B cell (primary cell): ENCODE measurements around the gene CCDC116. TPM values are rescaled to one million over a fixed set of nuclear protein-coding genes. Genes with fewer than 3 reads are reported as not detected.

Experiments used
- ATAC-seq: fragments of 200-7000 bp; cut with Tn5 transposase; one replicate; pipeline ENCODE4 v1.10.0; 2021; ENCODE audit warnings: low read depth, mild to moderate bottlenecking, moderate number of reproducible peaks, moderate library complexity
- CTCF ChIA-PET: fragments of 350-600 bp; sonication (Branson Sonifier 250); formaldehyde crosslinking; loops from one replicate; lab custom pipeline; 2021; ENCODE audit warnings: antibody characterized with exemption, inconsistent platforms; lab: Charles Lee
- POLR2A ChIA-PET: fragments of 350-600 bp; sonication (Branson Sonifier 250); formaldehyde crosslinking; loops from one replicate; lab custom pipeline; 2021; ENCODE audit warnings: antibody characterized with exemption; lab: Charles Lee
- DNase-seq: peaks from one replicate; pipeline ENCODE4 v3.0.0; 2013
- H2AFZ ChIP-seq: 2 replicates; pipeline ENCODE4 v1.6.1; 2012; ENCODE audit warnings: mild to moderate bottlenecking, low read depth, low read length; ENCODE audit not compliant: insufficient read depth, poor library complexity, severe bottlenecking
- H3K27ac ChIP-seq, 2 donors: 1 replicate in 1 of 2; 2 replicates in 1 of 2; pipeline ENCODE4 v1.5.1; 2012 to 2013; ENCODE audit warnings: low read length in 2 of 2, mild to moderate bottlenecking in 2 of 2, moderate library complexity in 1 of 2
- H3K27me3 ChIP-seq, 4 experiments: fragments of 200-600 bp in 1 of 4; sonication (generic) in 1 of 4; replicated peaks in 1 of 4; 1 replicate in 2 of 4; 2 replicates in 2 of 4; pipeline versions ENCODE4 v1.6.1 to v1.7.0; 2013 to 2016; ENCODE audit warnings: low read length in 3 of 4, mild to moderate bottlenecking in 2 of 4, mixed read lengths in 1 of 4, moderate library complexity in 1 of 4; ENCODE audit not compliant: insufficient read depth in 4 of 4, control insufficient read depth in 3 of 4; ENCODE audit errors: control extremely low read depth in 1 of 4
- H3K36me3 ChIP-seq, 2 experiments: replicated peaks in 1 of 2; 1 replicate in 1 of 2; 2 replicates in 1 of 2; pipeline versions ENCODE4 v1.6.1 to v1.7.1; 2013; ENCODE audit warnings: low read length in 1 of 2; ENCODE audit not compliant: insufficient read depth in 2 of 2, control insufficient read depth in 1 of 2; ENCODE audit errors: control extremely low read depth in 1 of 2, extremely low read depth in 1 of 2
- H3K4me1 ChIP-seq, 2 donors: fragments of 200-600 bp in 1 of 2; sonication (generic) in 1 of 2; 1 replicate in 1 of 2; 2 replicates in 1 of 2; pipeline versions ENCODE4 v1.5.1 to v1.6.1; 2013 to 2017; ENCODE audit warnings: low read length in 2 of 2; ENCODE audit not compliant: control insufficient read depth in 2 of 2, insufficient read depth in 2 of 2
- H3K4me2 ChIP-seq: replicated peaks from 2 replicates; pipeline ENCODE3; 2012; ENCODE audit warnings: mild to moderate bottlenecking, low read depth, low read length; ENCODE audit not compliant: poor library complexity, severe bottlenecking
- H3K4me3 ChIP-seq, 5 experiments: fragments of 200-600 bp in 1 of 5; sonication (generic) in 1 of 5; 1 replicate in 3 of 5; 2 replicates in 2 of 5; pipeline versions ENCODE4 v1.5.1 to v1.7.0; 2011 to 2016; ENCODE audit warnings: low read length in 4 of 5, mild to moderate bottlenecking in 4 of 5, low read depth in 2 of 5, control low read depth in 1 of 5, moderate library complexity in 1 of 5; ENCODE audit not compliant: insufficient read depth in 1 of 5; ENCODE audit errors: control extremely low read depth in 1 of 5, extremely low read depth in 1 of 5
- H3K79me2 ChIP-seq: fragments of 200-600 bp; sonication (generic); one replicate; pipeline ENCODE4 v1.6.0; 2016; ENCODE audit warnings: low read length; ENCODE audit not compliant: control insufficient read depth, insufficient read depth
- H3K9ac ChIP-seq: fragments of 200-600 bp; sonication (generic); 2 replicates; pipeline ENCODE4 v1.6.1; 2017; ENCODE audit warnings: mild to moderate bottlenecking, low read length, moderate library complexity
- H3K9me3 ChIP-seq, 3 donors: one replicate each; pipeline versions ENCODE4 v1.6.1 to v1.7.1; 2013; ENCODE audit warnings: low read length in 2 of 3; ENCODE audit not compliant: control insufficient read depth in 2 of 3, insufficient read depth in 1 of 3; ENCODE audit errors: control extremely low read depth in 1 of 3
- H4K20me1 ChIP-seq: 2 replicates; pipeline ENCODE4 v1.6.0; 2012; ENCODE audit warnings: mild to moderate bottlenecking, low read length; ENCODE audit not compliant: insufficient read depth, control insufficient read depth, poor library complexity, severe bottlenecking
- H3K27ac Mint-ChIP-seq: one replicate; pipeline ENCODE4 v1.8.0; 2021; ENCODE audit warnings: mixed read lengths
- H3K27me3 Mint-ChIP-seq: one replicate; pipeline ENCODE4 v1.8.0; 2021; ENCODE audit warnings: mixed read lengths
- H3K4me1 Mint-ChIP-seq: one replicate; pipeline ENCODE4 v1.8.0; 2021; ENCODE audit warnings: mixed read lengths
- H3K4me3 Mint-ChIP-seq: one replicate; pipeline ENCODE4 v1.8.0; 2021; ENCODE audit warnings: mixed read lengths
- H3K9me3 Mint-ChIP-seq: one replicate; pipeline ENCODE4 v1.8.0; 2022; ENCODE audit warnings: mixed read lengths; ENCODE audit not compliant: insufficient read depth
- CTCF ChIP-seq: fragments of 200-600 bp; IDR thresholded peaks from one replicate; pipeline ENCODE4 v1.8.0; 2022; ENCODE audit warnings: antibody characterized with exemption, mild to moderate bottlenecking
- EZH2 ChIP-seq: IDR thresholded peaks from 2 replicates; pipeline ENCODE4 v1.6.1; 2012; ENCODE audit warnings: borderline replicate concordance, low read depth, mild to moderate bottlenecking, moderate library complexity, low read length; ENCODE audit not compliant: insufficient read depth, poor library complexity, severe bottlenecking
- WGBS: methylation state at CpG from one replicate; pipeline ENCODE4 v1.1.5; 2013; ENCODE audit warnings: missing lambda C conversion rate; ENCODE audit not compliant: insufficient coverage; 5-methylcytosine and 5-hydroxymethylcytosine counted together
- intact Hi-C: fragments of 100-400 bp; cut with micrococcal nuclease; formaldehyde crosslinking; loops from one replicate; pipeline ENCODE4 v1.10.0; 2022
- polyA plus RNA-seq: library from polyadenylated mRNA; depleted of rRNA; stranded (reverse); fragments of >200 nt; gene quantifications from 2 replicates; pipeline ENCODE4 v1.2.3, GENCODE V29; 2012
- total RNA-seq, 2 donors: library from RNA; stranded (reverse); fragments of 120-200 nt in 1 of 2; gene quantifications; 1 replicate in 1 of 2; 2 replicates in 1 of 2; pipeline versions ENCODE4 v1.2.3 to v1.2.4, GENCODE V29; 2013 to 2022

Gene CCDC116
- total and polyA plus RNA-seq, 2 donors (not counting 1 experiment from before 2014, with no cell fraction given) = 0.52 to 0.55 TPM

GRCh38 chr22:21598302-21598701 is 34.3 kb upstream of the CCDC116 start:
- H3K27ac Mint-ChIP-seq = no peak overlapping the region
- ATAC-seq (no peak), DNase-seq (no peak)
- no peak overlapping the region for H2AFZ ChIP-seq
- TF ChIP-seq EZH2 (no peak), CTCF (no peak)
- no peak overlapping the region for H3K4me2 ChIP-seq
- CTCF ChIA-PET = interaction anchor here (0.7 to 2.2 kb wide), 3 partner anchors 19 to 48 kb away, joined by 3 to 6 read pairs (median 4); no protein-coding TSS in a partner anchor
- H3K9me3 ChIP-seq = no peaks in the 10 kb centered on the region
- H3K4me1 Mint-ChIP-seq = peaks cover 36% of the 10 kb centered on the region
- no peak overlapping the region for H3K27ac ChIP-seq
- H3K4me1 ChIP-seq = peaks cover 0 to 3% of the 10 kb centered on the region in 2 donors
- no peak overlapping the region for H3K9ac ChIP-seq
- no peaks in the 10 kb centered on the region for H3K9me3 Mint-ChIP-seq
- H3K27me3 Mint-ChIP-seq = no peaks in the 10 kb centered on the region
- peaks cover 99% of the 10 kb centered on the region for H3K79me2 ChIP-seq
- intact Hi-C loops = no loop called here
- H3K27me3 ChIP-seq = no peaks in the 10 kb centered on the region
- POLR2A ChIA-PET = interaction anchor here (0.7 kb wide), 1 partner anchor 228 kb away, joined by 3 read pairs; no protein-coding TSS in a partner anchor
- no peak overlapping the region for H3K4me3 Mint-ChIP-seq
- peaks cover 0 to 52% of the 10 kb centered on the region in 2 experiments for H3K36me3 ChIP-seq
- H3K4me3 ChIP-seq = no peak overlapping the region
- H4K20me1 ChIP-seq = peaks cover 93% of the 10 kb centered on the region
- no CpG with 5 or more reads among the region's 3 CpGs for WGBS

DNA sequence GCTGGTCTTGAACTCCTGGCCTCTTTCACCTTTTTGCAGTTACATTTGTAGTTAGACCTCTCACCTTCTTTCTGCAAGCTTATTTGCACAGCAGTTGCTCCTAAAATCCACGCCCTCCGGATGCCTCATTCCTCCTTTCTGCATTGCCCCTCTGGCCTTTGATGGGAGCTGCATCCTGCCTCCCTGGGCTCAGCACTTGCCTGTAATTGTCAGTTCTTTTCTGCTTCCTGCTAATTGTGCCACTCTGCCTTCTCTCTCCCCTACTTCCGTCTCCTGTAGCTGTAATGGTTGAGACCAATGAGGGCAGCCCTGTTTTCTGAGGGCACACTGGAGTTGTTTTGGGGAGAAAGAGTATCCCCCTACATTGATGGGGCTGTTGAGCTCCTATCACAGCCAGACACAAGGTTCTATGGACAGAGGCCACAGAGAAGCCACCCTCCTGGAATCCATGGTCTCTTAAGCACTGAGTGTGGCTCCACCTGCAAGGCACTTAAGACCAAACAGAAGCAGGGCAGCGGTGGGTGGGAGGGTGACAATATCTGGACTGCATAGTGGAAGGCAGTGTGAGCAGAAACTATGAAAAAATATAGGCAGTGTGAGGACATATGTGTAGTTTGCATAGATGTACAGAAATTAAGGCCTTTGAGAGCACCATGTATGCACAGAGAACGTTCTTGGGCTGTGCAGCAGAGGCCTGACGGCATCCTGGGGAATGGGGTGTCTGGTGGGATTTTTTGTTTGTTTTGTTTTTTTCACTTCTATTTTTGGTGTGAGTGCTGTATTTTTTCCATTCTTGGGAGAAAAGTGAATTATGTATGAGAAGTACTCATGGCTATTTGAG is 33.3 kb upstream of the CCDC116 start:
- ATAC-seq (no peak), DNase-seq (no peak)
- TF ChIP-seq CTCF (no peak), EZH2 (no peak)
- H3K27ac Mint-ChIP-seq = no peak overlapping the region
- Histone ChIP-seq H3K79me2 (peaks cover 98% of the 10 kb centered on the region), H3K27me3 (no peaks in the 10 kb centered on the region), H4K20me1 (peaks cover 90% of the 10 kb centered on the region), H3K9me3 (no peaks in the 10 kb centered on the region), H2AFZ (no peak overlapping the region), H3K27ac (no peak overlapping the region), H3K4me1 (peaks cover 0 to 8% of the 10 kb centered on the region in 2 donors), H3K4me2 (no peak overlapping the region), H3K4me3 (no peak overlapping the region), H3K9ac (no peak overlapping the region), H3K36me3 (peaks cover 0 to 42% of the 10 kb centered on the region in 2 experiments)
- WGBS = 98% methylated on average over 5 of the region's 6 CpGs
- no peaks in the 10 kb centered on the region for H3K9me3 Mint-ChIP-seq
- ChIA-PET POLR2A (no interaction called here), CTCF (interaction anchor here (2.2 kb wide), 1 partner anchor 30 kb away, joined by 6 read pairs; no protein-coding TSS in a partner anchor)
- no peaks in the 10 kb centered on the region for H3K27me3 Mint-ChIP-seq
- H3K4me3 Mint-ChIP-seq = no peak overlapping the region
- intact Hi-C loops = no loop called here
- peaks cover 29% of the 10 kb centered on the region for H3K4me1 Mint-ChIP-seq
